Stimulated activated CD4-positive, alpha-beta T cell treated with anti-CD3 and anti-CD28 coated beads, Interleukin-4, amount 100 ng/mL, for 1 hour (primary cell): ENCODE results near the gene PRPF8.
"Not testable (repeated sequence)": the region's sequence is repeated elsewhere in the genome, so short reads cannot be mapped to it uniquely, and the experiment has no call there.

Experiments used
- DNase-seq: peaks from one replicate; pipeline ENCODE4 v3.0.0-alpha.2; 2020

Gene PRPF8

DNA sequence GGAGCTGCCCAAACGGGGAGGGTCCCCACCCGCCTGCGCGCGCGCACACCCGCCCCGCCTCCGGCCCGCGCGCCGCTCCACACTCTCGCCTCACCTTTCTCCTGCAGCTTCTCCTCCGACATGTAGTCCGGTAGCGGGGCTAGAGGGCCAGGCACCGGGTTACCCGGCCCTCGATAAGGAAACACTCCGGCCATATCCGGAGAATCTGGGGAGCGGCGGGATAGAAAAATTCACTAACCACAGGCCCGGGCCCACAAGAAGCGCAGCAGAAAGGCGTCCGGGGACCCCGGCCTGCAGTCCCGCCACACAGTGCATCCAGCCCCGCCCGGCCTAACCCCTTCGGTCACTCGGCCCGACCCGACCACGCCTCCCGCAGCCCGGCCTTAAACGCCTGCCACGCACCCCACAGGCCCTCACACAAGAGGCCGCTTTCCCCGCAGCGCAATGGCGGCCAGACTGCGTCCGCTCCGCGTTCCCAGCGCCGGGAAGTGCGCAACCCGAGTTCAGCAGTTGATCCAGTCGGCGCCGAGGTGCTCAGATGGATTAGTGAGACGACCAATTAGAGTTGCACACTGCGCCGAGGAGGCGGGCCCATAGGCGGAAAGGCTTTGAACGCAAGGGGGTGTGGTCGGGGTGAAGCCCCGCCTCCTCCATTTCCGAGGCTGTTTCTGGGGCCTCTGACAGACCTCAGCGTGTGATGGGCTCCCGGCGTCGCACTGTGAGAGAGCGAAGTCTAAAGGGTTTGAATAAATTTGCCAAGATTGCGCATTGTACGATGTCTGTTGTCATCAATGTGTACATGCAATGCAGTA, at the start of gene PRPF8:
Gene PRPF8 (minus strand): TSS at position 490 of the 812 bp plus-strand sequence. CDS start 296 bp downstream, at position 194.
- DNase-seq: peak; percentile 98

DNA sequence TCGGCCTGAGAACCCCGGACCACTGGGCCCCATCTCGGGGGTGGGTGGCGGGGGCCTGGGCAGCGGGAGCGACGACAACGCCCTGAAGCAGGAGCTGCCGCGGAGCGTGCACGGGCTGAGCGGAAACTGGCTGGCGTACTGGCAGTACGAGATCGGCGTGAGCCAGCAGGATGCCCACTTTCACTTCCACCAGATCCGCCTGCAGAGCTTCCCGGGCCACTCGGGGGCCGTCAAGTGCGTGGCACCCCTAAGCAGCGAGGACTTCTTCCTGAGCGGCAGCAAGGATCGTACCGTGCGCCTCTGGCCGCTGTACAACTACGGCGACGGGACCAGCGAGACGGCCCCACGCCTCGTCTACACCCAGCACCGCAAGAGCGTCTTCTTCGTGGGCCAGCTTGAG, 49.1 kb upstream of the PRPF8 start:
- DNase-seq: no peak

DNA sequence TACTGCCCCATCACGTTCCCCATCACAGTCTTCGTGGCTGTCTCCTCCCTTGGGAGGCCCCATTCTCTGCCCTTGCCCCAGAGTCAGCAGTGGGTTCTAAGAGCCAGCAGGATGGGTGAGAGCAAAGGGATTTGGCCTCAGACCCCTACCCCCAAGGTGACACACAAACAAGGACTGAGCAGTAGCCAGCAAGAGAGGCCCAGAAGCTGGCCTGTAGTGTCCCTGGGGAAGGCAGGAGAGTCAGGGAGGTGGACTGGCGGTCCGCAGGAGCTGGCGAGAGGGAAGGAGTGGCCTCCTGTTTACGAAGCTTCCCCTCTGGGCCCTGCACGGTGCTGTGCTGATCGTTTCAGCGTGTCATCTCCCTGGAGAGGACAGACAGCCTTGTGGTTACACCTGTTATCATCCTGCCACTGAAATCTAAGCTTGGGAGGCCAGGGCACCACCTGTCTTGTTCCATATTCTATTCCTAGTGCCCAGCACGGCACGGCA, 48.2 kb upstream of the PRPF8 start:
- DNase-seq: no peak

DNA sequence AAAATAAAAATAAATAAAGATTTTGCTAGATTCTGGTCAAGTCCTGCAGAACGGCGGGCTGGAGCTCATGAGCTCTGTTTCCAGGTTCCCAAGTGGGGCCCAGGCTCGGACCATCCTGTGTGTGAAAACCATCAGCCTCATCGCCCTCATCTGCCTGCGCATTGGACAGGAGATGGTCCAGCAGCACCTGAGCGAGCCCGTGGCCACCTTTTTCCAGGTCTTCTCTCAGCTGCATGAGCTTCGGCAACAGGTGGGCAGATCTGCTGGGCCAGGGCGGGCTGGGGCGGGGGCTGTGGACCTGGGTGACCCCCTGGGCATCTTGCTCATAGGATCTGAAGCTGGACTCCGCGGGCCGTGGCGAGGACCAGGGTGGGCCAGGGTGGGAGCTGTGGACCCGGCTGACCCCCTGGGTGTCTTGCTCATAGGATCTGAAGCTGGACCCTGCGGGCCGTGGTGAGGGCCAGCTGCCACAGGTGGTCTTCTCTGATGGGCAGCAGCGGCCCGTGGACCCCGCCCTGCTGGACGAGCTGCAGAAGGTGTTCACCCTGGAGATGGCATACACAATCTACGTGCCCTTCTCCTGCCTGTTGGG, 47.7 kb upstream of the PRPF8 start:
- no peak for DNase-seq

DNA sequence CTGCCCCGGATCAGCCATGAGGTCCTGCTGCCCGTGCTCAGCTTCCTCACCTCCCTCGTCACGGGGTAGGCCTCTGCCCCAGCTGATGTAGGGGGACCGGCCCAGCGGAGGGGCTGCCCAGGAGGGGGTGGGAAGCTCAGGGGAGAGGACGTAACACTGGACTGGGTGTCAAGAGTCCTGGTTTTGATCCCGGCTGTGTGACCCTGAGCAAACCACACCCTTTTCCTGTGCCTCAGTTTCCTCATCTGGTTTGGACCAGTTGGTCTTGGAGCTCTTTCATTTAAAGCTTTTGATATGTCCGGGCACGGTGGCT, 46.5 kb upstream of the PRPF8 start:
- no peak for DNase-seq

DNA sequence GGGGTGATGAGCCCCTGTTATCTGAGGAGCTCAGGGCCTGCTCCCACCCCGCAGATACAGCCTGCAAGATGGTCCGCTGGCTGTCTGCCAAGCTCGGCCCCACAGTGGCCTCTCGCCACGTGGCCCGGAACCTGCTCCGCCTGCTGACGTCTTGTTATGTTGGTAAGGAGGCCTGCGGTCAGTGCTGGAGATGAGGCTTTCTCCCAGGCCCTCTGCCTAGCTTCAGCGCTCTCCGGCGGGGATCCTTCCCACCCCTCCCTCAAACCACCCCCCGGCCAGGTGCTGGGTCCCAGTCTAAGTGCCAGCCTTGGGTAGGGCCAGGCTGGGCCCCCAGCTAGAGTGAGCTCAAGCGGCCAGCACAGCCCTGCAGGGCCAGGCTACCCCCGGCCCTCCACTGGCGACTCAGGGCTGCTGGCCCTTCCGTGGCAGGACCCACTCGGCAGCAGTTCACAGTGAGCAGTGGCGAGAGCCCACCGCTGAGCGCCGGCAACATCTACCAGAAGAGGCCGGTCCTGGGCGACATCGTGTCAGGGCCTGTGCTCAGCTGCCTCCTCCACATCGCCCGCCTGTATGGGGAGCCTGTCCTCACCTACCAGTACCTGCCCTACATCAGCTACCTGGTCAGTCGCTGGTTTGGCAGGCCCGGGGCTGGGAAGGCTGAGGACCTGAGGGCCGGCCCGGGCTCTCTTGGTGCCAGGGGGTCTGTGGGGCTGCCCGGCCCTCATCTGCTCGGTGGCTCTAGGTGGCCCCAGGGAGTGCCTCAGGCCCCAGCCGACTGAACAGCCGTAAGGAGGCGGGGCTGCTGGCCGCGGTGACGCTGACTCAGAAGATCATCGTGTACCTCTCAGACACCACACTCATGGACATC, 45.9 kb upstream of the PRPF8 start:
- no peak for DNase-seq

DNA sequence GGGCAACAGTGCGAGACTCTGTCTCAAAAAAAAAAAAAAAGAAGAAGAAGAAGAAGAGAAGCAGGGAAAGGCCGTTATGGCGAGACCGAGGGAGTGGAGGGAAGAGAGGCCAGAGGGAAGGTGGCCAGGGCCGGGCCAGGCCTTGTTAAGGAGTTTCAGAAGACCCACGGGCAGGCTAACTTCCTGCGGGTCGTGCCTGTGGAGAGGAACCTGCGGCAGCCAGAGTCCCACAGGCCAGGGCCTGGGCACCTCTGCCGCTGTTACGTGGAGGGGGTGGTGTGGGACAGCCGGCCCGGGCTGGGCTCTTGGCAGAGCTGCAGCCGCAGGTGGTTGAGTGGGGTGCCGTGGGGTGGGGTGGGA, 45.3 kb upstream of the PRPF8 start:
- DNase-seq: no peak

DNA sequence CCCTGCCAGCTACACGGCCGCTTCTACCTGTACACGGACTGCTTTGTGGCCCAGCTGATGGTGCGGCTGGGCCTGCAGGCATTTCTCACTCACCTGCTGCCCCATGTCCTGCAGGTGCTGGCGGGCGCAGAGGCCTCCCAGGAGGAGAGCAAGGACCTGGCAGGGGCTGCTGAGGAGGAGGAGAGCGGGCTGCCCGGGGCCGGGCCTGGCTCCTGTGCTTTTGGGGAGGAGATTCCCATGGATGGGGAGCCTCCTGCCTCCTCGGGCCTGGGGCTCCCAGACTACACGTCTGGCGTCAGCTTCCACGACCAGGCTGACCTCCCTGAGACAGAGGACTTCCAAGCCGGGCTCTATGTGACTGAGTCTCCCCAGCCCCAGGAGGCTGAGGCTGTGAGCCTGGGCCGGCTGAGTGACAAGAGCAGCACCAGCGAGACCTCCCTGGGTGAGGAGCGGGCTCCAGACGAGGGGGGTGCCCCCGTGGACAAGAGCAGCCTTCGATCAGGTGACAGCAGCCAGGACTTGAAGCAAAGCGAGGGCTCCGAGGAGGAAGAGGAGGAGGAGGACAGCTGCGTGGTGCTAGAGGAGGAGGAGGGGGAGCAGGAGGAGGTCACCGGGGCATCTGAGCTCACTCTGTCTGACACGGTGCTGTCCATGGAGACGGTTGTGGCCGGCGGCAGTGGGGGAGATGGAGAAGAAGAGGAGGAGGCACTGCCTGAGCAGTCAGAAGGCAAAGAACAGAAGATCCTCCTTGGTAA, 43.4 kb upstream of the PRPF8 start:
- DNase-seq: no peak

DNA sequence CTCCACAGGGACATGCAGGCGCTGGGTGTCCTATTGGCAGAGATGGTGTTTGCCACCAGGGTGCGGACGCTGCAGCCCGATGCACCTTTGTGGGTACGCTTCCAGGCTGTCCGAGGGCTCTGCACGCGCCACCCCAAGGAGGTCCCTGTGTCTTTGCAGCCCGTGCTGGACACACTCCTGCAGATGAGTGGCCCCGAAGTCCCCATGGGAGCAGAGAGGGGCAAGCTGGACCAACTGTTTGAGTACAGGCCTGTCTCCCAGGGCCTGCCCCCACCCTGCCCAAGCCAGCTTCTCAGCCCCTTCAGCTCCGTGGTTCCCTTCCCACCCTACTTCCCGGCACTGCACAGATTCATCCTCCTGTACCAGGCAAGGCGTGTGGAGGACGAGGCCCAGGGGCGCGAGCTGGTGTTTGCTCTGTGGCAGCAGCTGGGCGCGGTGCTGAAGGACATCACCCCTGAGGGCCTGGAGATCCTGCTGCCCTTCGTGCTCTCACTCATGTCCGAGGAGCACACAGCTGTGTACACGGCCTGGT, 42.7 kb upstream of the PRPF8 start:
- no peak for DNase-seq

DNA sequence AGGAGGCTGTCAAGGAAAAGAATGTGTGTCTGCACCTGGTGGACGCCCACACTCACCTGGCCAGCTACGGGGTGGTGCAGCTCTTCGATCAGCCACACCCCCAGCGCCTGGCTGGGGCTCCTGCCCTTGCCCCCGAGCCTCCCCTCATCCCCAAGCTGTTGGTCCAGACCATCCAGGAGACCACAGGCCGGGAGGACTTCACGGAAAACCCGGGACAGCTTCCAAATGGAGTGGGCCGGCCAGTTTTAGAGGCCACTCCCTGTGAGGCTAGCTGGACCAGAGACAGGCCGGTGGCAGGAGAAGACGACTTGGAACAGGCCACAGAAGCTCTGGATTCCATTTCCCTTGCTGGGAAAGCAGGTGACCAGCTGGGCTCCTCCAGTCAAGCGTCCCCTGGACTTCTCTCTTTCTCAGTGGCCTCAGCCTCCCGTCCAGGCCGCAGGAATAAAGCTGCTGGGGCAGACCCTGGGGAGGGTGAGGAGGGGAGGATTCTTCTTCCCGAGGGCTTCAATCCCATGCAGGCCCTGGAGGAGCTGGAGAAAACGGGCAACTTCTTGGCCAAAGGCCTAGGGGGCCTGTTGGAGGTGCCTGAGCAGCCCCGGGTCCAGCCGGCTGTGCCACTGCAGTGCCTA, 42.1 kb upstream of the PRPF8 start:
- DNase-seq: no peak

DNA sequence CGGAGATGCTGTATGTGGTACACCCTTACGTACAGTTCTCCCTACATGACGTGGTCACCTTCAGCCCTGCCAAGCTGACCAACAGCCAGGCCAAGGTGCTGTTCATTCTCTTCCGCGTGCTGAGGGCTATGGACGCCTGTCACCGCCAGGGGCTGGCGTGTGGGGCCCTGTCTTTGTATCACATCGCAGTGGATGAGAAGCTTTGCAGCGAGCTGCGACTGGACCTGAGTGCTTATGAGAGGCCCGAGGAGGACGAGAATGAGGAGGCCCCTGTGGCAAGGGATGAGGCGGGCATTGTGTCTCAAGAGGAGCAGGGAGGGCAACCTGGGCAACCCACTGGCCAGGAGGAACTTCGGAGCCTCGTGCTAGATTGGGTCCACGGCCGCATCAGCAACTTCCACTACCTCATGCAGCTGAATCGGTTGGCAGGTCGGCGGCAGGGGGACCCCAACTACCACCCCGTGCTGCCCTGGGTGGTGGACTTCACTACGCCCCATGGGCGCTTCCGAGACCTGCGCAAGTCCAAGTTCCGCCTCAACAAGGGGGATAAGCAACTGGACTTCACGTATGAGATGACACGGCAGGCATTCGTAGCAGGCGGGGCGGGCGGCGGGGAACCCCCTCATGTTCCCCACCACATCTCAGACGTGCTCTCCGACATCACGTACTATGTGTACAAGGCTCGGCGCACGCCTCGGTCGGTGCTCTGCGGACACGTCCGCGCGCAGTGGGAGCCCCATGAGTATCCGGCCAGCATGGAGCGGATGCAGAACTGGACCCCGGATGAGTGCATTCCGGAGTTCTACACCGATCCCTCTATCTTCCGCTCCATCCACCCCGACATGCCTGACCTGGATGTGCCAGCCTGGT, 41.2 kb upstream of the PRPF8 start:
- no peak for DNase-seq

DNA sequence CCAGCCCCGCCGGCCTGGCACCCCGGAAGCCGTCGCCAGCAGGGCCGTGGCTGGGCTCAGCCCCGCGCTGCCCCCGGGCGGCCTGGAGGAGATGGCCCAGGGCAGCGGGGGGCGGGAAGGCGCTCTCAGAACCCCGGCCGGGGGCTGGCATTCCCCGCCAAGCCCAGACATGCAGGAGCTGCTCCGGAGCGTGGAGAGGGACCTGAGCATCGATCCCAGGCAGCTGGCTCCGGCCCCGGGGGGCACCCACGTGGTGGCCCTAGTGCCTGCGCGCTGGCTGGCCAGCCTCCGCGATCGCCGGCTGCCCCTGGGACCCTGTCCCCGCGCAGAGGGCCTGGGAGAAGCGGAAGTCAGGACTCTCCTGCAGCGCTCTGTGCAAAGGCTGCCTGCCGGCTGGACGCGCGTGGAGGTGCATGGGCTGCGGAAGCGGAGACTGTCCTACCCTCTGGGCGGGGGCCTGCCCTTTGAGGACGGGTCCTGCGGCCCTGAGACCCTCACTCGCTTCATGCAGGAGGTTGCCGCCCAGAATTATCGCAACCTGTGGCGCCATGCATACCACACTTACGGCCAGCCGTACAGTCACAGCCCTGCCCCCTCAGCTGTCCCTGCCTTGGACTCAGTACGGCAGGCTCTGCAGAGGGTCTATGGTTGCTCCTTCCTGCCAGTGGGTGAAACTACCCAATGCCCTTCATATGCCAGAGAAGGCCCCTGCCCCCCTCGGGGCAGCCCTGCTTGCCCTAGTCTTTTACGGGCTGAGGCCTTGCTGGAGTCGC, 40.4 kb upstream of the PRPF8 start:
- no peak for DNase-seq

DNA sequence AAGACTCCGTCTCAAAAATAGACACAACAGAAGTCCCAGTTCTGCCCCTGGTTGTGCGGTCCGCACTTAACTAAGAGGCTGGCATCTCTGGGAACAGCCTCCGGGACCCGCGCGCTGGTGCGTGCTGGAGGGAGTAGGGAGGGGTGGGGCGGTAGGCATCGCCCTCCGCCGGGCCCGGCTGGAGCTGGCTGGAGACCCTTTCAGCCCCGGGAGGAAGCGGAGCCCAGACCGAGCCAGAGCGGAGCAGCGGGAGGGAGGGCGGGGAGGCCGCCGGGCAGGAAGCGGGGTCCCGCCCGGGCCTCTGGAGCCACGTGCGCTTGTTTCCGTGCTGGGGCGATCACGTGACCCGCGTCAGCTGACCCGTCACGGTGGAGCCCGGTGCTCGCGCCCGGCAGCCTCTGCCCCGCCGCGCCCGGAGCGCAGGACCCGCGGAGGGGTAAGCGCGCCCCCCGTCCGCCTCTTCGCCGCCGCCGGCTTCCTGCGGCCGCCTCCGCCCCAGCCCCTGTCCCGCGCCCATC, 39.7 kb upstream of the PRPF8 start, which contains the start of gene WDR81:
Gene WDR81 (plus strand): TSS at position 354 of the 518 bp plus-strand sequence. CDS start 256 bp downstream, outside the sequence.
- DNase-seq: peak; percentile 89

DNA sequence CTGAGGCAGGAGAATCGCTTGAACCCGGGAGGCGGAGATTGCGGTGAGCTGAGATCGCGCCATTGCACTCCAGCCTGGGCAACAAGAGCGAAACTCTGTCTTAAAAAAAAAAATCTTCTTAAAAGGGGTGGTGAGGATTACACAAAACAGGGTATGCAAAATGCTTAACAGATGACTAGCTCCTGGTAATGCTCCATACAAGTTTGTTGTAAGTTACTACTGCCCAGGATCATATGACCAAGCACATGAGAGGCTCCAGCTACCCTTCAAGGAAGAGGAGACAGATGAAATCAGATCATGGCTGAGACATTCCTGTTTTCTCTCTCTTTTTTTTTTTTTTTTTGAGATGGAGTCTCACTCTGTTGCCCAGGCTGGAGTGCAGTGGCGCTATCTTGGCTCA, 37.4 kb upstream of the PRPF8 start:
- DNase-seq: not testable (repeated sequence)

DNA sequence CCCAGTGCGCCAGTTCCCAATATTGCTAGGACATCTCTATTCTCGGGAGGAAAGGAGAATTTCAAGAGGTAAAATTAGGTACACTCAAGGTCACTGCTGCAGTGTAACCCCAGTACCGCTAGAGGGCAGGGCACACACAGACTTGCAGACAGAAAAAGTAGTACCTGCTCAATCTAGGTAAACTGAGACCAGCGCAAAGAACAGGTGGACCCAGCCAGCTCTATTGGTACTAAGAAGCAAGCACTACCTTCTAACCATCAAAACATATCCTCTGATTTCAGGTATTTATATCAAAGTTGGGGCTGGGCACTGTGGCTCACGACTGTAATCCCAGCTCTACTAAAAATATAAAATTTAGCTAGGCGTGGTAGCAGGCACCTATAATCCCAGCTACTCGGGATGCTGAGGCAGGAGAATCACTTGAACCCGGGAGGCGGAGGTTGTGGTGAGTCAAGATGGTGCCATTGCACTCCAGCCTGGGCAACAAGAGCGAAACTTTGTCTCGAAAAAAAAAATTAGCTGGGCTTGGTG, 36.3 kb upstream of the PRPF8 start:
- peak; percentile 73 for DNase-seq

DNA sequence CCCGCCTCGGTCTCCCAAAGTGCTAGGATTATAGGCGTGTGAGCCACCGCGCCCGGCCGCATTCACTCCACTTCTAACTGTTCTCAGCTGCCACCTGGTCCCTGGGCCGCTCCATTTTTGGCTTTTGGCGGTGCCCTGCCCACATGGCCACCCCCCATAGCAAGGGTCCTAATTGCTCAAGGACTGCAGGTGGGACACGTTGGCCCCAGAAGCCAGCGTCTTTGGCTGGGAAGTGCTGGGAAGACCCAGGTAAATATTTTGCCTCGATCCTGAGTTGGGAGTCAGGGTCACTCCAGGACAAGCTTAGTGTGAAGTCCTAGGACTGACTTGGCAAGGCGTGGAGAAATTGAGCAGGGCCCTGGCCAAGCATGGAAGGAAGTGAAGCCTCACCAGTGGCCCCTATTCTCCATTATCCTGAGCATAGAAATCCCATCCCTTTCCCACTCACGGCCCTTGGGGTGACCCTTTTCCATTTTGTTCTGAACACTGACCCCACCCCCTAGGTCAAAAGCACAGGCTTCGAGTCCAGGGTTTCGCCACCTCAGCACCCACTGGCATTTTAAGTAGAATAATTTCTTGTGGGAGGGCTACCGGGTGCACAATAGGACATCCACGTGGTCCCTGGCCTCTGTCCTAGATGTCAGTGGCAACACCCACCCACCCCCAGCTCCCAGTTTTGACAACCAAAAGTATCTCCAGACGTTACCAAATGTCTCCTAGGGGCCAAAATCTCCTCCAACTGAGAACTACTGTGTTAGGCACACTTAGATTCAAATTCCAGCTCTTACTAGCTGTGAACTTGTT, 33.9 kb upstream of the PRPF8 start:
- DNase-seq: no peak

DNA sequence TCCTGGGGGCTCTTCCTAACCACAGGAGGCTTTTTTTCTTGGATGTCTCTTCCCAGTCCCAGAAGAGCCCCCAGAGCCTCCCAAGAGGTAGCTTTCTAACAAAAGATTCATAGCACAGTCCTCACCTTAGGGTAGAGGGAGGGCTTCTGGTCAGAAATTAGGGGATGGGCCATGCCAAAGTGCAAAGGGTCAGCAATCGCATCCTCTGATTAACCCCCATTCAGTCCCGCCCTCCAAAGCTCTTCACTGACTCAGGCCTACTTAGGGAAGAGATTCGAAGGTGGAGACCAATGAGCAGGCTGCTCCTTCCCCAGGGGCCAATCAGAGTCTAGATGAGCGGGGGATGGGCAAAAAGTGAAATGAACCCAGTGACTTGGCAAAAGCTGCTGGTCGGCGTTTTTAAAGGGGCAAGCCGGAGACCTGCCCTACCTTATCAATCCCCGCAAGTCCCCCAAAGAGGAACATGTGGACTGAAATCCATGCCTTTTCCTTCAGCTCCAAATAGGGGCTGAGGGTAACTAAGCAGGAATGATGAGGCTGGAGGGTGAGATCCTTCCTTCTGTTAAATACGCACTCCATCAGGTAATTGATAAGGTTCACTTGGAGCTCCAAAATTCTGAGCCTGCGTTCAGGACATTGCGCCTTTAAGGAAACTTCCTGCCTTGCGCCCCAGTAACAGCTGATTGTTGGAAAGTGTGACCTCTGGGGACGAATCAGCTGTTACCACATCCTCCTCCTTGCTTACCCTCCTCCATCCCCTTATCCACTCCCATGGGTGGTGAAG, 32.4 kb upstream of the PRPF8 start:
- DNase-seq: peak; percentile 75
